Jurkat, Clone E6-1 (cell line): Measurements from ENCODE around the gene CNNM3. TPM values are rescaled to one million over a fixed set of nuclear protein-coding genes. Genes with fewer than 3 reads are reported as not detected.
"Not testable (repeated sequence)": the region's sequence is repeated elsewhere in the genome, so short reads cannot be mapped to it uniquely, and the experiment has no call there.

ENCODE experiments used
- DNase-seq: peaks from one replicate; pipeline ENCODE4 v3.0.0-alpha.2; 2011; ENCODE audit warnings: low read depth, low spot score
- H3K4me3 ChIP-seq: 2 replicates; pipeline ENCODE4 v1.5.1; 2011; ENCODE audit warnings: mild to moderate bottlenecking, low read length, control low read depth, moderate library complexity
- polyA plus RNA-seq: library from polyadenylated mRNA; unstranded; fragments of >200 nt; gene quantifications from one replicate; pipeline ENCODE4 v1.2.1, GENCODE V29; 2012; ENCODE audit warnings: missing spikeins; ENCODE audit not compliant: insufficient read length, insufficient read depth

CNNM3 gene
- polyA plus RNA-seq = 24.5 TPM

DNA sequence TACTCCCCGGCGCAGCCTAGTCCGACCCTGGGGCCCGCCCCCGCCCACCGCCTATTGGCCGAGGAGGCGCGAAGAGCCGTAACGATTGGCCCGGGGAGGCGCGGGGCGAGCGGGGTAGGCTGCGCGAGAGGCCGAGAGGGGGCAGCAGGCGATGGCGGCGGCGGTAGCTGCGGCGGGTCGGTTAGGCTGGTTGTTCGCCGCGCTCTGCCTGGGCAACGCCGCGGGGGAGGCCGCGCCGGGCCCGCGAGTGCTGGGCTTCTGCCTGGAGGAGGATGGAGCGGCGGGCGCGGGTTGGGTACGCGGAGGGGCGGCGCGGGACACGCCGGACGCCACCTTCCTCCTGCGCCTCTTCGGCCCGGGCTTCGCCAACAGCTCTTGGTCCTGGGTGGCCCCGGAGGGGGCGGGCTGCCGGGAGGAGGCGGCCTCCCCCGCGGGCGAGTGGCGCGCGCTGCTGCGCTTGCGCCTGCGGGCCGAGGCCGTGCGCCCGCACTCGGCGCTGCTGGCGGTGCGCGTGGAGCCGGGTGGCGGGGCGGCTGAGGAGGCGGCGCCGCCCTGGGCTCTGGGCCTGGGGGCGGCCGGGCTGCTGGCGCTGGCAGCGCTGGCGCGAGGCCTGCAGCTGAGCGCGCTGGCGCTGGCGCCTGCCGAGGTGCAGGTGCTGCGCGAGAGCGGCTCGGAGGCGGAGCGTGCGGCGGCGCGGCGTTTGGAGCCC is at the start of gene CNNM3:
CNNM3 (plus strand) TSS at position 142 of the 709 bp plus-strand sequence; CDS start at position 152, 10 bp downstream.
- DNase-seq = peak; percentile 78
- peak within 1 kb of the TSS; percentile 71 for H3K4me3 ChIP-seq

DNA sequence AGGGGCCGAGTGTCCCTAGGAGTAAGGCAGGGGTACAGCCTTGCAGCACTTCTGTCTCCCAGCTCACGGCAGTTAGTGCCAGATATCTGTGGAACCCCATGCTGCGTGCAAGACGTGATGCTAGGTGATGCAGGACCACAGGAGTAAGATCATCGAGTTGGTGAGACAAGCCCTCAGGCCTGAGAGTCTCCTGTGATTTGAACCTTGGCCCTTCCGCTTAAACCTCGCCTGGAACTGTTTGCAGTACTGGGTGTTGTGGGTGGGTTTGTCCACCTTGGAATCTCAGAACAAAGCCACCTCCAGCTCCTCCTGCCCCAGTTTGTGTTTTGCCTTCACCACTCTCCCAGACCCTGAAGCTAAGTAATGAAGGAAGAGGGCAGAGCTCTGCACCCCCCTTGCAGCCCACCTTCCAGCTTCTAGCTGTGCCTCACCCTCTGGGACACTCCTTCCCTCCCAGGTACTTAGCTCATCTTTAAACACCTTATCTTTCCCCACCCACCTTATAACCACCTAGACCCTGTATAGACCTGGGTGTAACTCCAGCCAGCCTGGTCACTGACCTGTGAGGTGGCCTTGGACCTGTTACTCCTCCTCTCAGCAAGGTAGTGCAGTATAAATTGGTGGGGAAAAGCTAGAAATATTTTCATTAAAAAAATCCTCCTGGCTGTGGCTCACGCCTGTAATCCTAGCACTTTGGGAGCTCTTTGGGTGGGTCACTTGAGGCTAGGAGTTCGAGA is 48.8 kb upstream of the CNNM3 start:
- DNase-seq = no peak
- no peak overlapping the region for H3K4me3 ChIP-seq

DNA sequence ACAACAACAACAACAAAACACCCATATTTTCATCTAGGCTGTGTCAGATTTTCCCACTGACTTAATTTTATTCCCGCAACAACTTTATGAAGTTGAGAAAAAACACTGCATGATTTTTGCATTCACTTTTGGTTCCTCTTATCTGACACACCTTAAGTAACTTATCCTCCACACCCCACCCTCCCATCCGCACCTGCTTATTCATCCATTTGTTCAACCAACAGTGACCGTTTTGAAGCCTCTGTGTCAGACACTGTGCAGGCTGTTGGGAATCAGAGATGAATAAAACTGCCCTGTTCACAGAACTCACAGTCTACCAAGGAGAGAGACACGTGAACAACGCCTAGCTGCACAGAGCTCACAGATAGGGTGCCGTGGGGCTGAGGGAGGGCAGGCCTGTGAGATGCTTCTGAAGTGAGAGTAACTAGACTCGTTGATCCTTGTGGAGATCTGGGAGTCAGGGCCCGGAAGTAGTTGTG is 47.9 kb upstream of the CNNM3 start:
- no peak for DNase-seq
- H3K4me3 ChIP-seq = no peak overlapping the region

DNA sequence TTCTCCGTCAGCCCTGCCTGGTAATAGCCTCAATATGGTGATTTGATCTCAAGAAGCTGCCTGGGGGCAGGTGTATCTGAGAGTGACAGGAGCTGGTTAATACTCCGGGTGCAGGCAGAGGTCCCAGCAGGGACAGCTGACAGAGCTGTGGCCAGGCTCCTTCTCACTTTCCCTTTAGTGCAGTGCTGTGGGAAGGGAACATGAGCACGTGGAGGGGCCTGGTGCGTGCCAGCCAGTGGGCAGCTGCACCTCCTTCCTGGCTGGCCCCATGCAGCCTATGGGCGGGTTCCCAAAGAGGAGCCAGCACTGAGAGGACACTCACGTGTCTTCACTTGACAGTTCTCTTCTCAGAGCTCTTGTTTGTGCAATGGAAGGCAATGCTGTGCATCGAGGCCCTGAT is 46.3 kb upstream of the CNNM3 start:
- H3K4me3 ChIP-seq = no peak overlapping the region
- DNase-seq = no peak

- DNase-seq = no peak
- no peak overlapping the region for H3K4me3 ChIP-seq
Measured at GRCh38 chr2:96770442-96771202, 45.4 kb upstream of the CNNM3 start.

GRCh38 chr2:96771796-96772618 is 44.1 kb upstream of the CNNM3 start:
- H3K4me3 ChIP-seq = no peak overlapping the region
- no peak for DNase-seq

DNA sequence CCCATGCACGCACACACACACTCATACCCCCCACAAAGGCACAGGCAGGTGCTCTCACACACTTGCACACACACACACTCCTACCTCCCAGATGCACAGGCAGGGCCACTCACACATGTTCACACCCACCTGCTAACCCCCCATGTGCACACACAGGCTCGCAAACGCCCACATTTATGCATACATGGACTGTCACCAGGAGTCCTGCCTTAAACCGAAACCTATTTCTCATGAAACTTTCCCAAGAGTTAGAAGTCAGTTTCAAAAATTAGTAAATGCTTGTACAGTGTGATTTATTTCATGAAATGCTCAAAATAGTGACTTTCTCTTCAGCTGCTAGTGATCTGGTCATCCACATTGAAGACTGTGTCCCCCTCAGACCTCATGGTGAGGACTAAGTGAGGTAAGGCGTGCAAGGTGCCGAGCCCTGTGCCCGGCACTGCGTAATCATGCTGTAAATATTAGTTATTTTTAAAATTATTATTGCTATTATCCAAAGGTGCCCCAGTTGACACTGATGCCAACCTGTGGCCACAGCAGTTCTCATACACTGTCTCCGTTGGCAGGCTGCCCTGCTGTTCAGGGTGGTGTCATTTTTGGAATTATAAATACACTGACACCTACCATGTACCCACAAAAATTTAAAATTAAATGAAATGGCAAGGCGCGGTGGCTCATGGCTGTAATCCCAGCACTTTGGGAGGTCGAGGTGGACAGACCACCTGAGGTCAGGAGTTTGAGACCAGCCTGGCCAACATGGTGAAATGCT is 43.0 kb upstream of the CNNM3 start:
- no peak for DNase-seq
- no peak overlapping the region for H3K4me3 ChIP-seq

DNA sequence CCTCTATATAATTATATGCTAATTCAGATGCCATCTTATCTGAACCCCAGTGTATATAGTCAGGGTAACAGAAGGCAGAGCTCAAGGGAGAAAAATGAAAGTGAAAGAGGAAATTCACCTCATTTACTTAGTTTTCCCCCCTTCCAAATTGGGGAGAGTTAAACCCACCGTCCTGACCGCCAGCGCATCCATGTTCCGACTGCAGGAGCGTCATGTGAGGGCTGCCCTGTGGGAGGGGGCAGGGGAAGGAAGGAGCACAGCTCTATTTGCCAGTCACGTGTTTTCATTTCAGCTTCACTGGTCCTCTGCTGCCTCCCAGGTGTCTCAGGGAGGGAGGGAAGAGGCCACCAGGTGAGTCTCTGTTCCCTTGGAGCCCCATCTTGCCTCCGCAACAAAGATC is 42.1 kb upstream of the CNNM3 start:
- peak overlapping the region; percentile 21; the same call in 1 of the 2 replicates for H3K4me3 ChIP-seq

GRCh38 chr2:96775160-96775559 is 40.9 kb upstream of the CNNM3 start:
- no peak for DNase-seq
- H3K4me3 ChIP-seq = no peak overlapping the region

More for the DNA sequence above, 42.1 kb upstream of the CNNM3 start:
- peak; percentile 12 for DNase-seq

GRCh38 chr2:96783388-96783787 is 32.7 kb upstream of the CNNM3 start:
- no peak for DNase-seq
- H3K4me3 ChIP-seq = no peak overlapping the region

- no peak overlapping the region for H3K4me3 ChIP-seq
- DNase-seq = no peak
Measured at GRCh38 chr2:96787411-96787810, 28.7 kb upstream of the CNNM3 start.

DNA sequence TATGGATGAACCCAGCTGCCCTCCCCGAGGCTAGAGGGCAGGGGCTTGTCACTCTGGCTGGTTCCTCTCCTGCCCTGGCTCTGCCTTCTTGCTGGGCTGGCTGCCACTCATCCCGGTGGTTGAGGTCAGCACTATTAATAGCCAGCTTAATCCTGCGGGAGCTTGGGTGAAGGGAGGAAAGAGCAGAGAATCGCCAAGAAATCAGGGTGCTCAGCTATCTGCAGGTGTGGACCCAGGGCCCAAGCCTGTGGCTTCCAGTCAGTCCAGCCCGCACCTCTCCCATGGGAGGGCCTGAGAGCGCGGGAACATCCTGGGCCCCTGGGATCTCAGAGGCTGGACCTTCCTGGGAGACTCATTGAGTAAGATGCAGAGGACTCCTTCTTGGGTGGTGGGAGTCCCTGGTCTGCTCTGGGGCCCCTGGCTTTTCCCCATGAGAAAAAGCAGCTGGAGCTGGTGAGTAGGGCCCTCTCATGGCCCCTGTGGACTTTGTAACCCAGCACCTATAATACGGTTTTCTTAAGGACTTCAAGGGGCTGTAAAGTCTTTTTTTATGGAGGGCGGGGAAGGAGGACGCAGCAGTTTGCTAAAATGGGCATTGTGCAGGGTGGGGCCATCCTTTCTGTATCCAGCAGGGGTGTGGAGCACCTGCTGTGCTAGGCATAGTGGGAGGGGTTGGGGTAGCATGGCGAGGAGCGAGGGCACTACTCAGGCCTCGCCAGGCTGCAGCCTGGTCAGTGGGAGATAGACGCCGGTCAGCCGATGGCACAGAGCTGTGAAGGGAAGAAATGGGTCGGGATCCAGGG is 27.4 kb upstream of the CNNM3 start:
- DNase-seq = no peak

DNA sequence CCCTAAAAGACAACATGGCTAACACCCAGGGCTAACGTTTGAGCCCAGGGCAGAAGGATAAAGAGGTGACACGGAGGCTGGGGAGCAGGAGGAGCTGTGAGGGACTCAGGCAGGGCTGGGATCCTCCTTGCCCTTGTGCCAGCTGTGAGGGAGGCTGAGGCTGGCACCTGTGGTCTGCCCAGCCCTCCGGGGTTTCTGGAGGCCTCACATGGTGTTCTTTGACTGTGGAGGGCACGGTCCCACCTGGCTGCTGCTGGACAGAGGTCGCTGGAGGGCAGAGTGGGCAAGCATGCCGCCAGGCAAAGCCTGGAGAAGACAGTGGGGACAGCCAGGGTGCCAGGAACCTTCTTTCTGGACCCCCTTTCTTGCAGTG is 26.8 kb upstream of the CNNM3 start:
- H3K4me3 ChIP-seq = no peak overlapping the region
- no peak for DNase-seq

More for the DNA sequence above, 27.4 kb upstream of the CNNM3 start:
- H3K4me3 ChIP-seq = no peak overlapping the region

- no peak overlapping the region for H3K4me3 ChIP-seq
- DNase-seq = no peak
Measured at GRCh38 chr2:96792772-96793749, 23.0 kb upstream of the CNNM3 start.

DNA sequence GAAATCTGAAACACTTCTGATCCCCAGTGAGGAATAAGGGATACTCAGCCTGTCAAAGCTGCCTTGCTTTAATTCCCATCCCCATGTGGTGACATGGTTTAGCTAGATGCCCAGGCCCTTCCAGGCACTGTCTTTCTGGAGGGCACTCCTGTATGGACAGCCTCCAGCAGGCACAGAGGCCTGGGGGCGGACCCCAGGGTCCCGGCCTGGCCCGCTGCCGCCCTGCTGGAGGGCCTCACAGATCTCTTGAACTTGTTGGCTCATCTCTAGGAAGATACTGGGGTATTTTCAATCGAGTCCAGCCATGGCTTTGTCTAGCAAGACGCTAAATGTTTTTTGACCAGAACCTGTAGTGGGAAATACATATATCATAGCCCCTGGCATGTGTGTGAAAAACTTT is 21.0 kb upstream of the CNNM3 start:
- DNase-seq = no peak
- no peak overlapping the region for H3K4me3 ChIP-seq

- not testable (repeated sequence) for DNase-seq, H3K4me3 ChIP-seq
Measured at GRCh38 chr2:96796497-96796896, 19.6 kb upstream of the CNNM3 start.
